Stimulated activated CD4-positive, alpha-beta T cell treated with anti-CD3 and anti-CD28 coated beads, Interleukin-2, amount 100 ng/mL, for 24 hours (primary cell): ENCODE measurements around the gene VTA1.
"Not testable (repeated sequence)": the region's sequence is repeated elsewhere in the genome, so short reads cannot be mapped to it uniquely, and the experiment has no call there.

Experiments used
- DNase-seq, 2 donors: peaks; one replicate each; pipeline ENCODE4 v3.0.0-alpha.2; 2020

Gene VTA1

GRCh38 chr6:142229518-142230270 is 82.6 kb downstream of the VTA1 start:
- DNase-seq: not testable (repeated sequence)

DNA sequence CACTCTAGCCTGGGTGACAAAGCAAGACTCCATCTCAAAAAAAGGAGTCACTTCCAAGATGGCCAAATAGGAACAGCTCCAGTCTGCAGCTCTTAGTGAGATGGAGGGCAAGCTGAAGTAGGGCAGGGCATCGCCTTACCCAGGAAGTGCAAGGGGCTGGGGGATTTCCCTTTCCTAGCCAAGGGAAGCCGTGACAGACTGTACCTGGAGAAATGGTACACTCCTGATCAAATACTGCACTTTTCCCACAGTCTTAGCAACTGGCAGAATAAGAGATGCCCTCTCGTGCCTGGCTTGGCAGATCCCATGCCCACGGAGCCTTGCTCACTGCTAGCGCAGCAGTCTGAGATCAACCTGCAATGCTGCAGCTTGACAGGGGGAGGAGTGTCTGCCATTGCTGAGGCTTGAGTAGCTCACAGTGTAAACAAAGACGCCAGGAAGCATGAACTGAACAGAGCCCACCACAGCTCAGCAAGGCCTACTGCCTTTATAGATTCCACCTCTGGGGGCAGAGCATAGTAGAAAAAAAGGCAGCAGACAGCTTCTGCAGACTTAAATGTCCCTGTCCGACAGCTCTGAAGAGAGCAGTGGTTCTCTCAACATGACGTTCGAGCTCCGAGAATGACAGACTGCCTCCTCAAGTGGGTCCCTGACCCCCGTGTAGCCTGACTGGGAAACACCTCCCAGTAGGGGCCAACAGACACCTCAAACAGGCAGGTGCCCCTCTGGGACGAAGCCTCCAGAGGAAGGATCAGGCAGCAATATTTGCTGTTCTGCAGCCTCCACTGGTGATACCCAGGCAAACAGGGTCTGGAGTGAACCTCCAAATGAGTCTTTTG is 85.4 kb downstream of the VTA1 start:
- peak; percentile 11 to 22 for DNase-seq

GRCh38 chr6:142233945-142234682 is 87.1 kb downstream of the VTA1 start:
- no peak for DNase-seq

DNA sequence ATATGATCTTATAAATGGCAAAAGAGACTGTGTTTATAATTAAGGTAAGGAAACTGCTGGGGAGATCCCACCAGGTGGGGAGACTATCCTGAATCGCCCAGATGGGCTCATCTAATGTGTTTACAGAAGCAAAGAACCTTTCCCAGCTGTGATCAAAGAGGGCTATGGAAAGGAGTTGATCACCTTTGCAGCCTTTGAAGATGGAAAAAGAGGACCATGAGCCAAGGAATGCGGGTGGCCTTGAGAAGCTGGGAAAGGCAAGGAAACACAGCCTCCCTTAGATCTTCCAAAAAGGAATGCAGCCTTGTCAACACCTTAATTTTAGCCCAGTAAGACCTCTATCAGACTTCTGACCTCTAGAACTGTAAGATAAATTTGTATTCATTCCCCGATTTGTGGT is 88.2 kb downstream of the VTA1 start:
- DNase-seq: no peak

- DNase-seq: no peak
Measured at GRCh38 chr6:142235791-142236190, 88.7 kb downstream of the VTA1 start.

DNA sequence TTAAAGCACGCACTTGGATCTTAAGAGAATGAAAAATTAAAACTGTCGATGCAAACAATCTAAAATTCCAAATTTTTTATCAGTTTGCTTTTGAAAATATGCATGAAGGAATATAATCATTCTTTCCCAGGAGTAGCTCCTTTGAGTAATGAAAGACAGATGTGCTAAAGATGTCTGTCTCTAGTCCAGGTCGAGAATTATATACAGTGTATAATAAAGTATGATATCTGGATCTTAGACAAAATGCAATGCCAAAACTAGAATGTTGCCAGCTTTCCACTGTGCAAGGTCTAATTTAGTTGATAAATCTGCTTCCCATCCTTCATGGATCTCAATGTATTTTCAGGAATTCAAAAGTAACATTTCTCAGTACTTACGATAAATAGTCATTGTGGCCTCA is 89.6 kb downstream of the VTA1 start:
- no peak for DNase-seq

GRCh38 chr6:142238881-142239280 is 91.8 kb downstream of the VTA1 start:
- DNase-seq: no peak

- no peak for DNase-seq
Measured at GRCh38 chr6:142240179-142240578, 93.1 kb downstream of the VTA1 start.

DNA sequence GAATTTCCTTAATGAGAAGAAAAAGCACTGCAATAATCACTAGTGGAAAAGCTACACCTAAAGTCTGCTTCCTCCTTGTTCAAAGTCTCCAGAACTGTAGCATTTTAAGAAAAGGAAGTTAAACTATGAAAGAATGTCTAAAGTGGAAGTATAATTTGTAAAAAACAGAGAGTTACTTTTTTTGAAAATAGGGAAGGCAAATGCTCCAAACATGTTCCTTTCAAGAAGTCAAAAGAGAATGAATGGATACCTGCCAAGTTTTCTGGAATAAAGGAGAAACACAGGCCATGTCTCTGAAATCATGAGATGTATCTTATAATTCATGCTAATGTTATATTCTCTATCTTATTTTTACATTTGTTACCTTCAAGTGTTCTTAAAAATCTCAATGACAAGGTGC is 94.0 kb downstream of the VTA1 start:
- no peak for DNase-seq

- DNase-seq: no peak
Measured at GRCh38 chr6:142242269-142242668, 95.2 kb downstream of the VTA1 start.

DNA sequence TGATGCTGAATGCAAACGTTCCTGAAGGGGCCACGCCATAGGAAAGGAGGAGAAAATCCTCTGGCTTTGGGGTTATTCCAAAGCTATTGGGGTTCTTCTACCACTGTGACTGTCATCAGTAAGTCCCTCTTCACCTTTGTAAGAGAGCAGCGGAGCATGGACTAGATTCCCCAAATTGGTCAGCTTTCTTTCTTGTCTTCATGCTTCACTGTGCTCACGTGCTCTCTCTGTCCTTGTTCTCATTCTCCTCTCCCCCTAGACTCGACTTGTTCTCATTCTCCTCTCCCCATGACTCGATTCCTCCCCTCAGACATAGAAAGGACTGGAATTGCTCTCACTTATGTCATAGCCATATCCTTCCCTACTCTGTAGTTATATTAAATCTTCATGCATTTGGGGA is 99.9 kb downstream of the VTA1 start:
- no peak for DNase-seq

- no peak for DNase-seq
Measured at GRCh38 chr6:142249266-142249665, 102.2 kb downstream of the VTA1 start.

GRCh38 chr6:142251930-142252445 is 104.9 kb downstream of the VTA1 start:
- no peak for DNase-seq

DNA sequence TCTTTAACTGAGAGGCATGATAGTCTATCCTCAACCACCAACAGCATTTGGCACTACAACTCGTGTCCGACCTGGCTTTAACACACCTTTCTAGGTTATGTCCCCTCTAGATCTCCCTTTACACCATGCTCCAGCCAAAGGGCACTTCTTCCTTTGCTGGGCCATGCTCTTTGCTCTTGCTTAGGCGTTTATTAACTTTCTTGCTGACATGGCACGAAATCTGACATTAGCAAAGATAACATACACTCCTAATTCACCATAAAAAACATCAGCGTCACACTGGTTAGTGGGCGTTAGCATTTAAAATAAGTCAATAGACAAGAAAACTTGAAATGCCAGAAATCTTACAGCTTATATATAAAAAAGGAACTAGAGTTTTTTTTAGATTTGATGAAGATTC is 107.5 kb downstream of the VTA1 start:
- no peak for DNase-seq

DNA sequence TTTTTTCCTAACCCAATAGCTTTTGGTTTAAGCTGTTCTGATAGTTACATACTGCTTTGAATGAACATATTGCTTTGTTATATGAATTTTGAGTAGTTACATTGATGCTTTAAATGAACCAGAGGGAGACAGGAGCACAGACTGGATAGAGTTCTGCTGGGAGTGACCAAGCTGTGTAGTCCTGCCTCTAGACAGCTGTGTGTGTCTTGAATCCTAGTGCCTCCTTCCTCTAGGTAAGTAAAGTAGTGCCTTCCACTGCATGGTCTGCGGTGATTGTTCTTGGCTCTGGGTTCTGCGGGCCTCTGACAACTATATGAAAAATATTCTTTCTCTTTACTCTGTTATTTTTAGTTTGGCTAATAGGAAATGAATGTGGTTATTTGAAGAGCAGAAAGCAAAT is 108.7 kb downstream of the VTA1 start:
- no peak for DNase-seq

GRCh38 chr6:142258305-142258704 is 111.2 kb downstream of the VTA1 start:
- no peak for DNase-seq

GRCh38 chr6:142258757-142259156 is 111.7 kb downstream of the VTA1 start:
- no peak for DNase-seq

DNA sequence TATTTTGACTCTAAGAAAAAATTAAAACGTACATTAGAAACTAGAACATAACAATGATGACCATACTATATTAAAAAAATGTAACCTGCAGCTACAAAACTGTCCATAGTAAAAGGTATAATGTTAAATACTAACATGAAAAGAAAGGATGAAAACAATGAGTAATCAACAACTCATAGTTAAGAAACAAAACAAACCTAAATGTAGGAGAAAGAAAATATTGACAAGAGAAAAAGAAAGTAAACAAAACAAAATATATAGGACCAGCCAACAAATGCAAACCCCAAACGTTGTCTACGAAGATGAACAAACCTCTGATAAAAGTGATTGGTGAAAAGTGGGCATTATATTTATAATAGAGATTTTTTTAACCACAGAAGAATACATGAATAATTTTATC is 113.7 kb downstream of the VTA1 start:
- no peak for DNase-seq

- DNase-seq: no peak
Measured at GRCh38 chr6:142262231-142262630, 115.2 kb downstream of the VTA1 start.

DNA sequence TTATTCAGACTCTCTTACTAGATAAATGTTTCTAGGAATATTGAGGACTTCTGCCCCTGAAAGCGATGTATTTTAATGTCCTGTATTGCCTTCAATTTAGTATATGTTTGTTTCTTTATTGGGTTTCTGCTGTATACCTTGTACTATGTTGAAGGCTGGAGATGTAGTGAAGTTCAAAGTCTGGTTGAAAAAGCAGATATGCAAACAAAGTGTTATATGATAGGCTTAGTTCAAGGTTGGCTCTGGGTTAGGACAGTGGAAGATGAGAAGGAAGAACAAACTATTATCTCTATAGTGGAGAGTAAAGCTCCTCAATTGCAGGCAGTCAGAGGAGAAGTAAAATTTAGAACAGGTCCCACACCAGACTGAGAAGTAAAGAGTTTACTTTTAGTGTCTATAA is 118.4 kb downstream of the VTA1 start:
- no peak for DNase-seq

DNA sequence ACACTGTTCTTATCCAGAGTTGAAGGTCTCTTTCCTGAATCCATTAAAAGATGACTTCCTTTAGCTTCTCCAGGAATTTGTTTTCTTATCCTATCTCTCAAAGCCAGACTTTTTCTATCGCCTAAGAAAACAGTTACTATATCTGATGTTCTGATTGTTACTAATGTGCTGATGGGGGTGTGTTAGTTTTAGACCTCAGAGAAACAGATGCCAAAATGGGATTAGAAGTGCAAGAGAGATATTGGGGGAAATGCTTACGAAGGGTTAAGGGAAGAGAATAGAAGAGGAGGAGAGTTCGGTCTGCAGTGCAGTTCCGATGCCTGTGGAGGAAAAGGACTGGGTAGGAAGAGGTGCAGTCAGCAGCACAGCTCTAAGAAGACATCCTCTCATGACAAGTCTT is 119.0 kb downstream of the VTA1 start:
- no peak for DNase-seq

DNA sequence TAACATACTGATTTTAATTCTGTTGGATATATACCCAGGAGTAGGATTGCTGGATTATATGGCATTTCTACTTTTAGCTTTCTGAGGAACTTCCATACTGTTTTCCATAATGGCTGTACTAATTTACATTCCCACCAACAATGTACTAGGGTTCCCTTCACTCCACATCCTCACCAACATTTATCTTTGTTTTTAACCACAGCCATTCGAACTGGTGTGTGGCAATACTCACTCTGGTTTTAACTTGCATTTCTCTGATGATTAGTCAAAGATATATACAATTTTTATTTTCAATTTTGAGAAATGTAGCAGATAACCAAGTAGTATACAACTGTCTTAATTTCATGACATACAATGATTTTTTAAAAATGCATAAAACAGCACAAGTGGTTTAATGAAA is 124.4 kb downstream of the VTA1 start:
- DNase-seq: no peak
